HUDEP-2 (cell line): Measurements from ENCODE around the gene APOO.

Experiments
- DNase-seq, 76 experiments: peaks; one replicate each; lab custom pipeline; 2025; ENCODE audit not compliant: unreplicated experiment in 76 of 76; lab: John Stamatoyannopoulos, UW

The APOO gene

DNA sequence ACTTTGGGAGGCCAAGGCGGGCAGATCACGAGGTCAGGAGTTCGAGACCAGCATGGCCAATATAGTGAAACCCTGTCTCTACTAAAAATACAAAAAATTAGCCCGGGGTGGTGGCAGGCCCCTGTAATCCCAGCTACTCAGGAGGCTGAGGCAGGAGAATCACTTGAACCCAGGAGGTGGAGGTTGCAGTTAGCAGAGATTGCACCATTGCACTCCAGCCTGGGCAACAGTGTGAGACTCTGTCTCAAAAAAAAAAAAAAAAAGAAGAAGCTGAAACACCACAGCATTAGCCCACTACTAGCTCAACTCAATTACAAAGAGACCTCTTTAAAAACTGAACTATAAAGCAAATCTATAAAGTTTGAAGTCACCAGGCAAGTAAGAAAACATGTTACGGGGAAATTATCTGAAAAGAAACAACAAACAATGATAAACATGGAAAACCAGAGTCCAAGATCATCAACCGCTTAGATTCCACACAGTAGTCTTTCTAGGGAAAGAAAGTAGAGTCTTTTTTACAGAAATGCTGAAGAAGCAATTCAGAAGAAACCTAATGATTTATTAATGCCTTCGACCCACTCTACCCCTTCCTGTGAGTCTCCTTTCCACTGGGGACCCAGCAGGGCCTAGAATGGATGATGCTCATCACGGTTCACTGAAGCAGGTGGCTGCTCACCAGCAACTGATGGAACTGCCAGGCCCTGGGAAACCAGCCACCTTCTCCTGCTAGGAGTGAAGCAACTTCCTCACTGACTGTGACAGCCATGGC is 118.2 kb downstream of the APOO start:
- no peak for DNase-seq

GRCh38 chrX:23788946-23789345 is 118.8 kb downstream of the APOO start:
- no peak for DNase-seq

- DNase-seq, result no peak
These were observed 119.2 kb downstream of the APOO start for GRCh38 chrX:23788521-23788920.

DNA sequence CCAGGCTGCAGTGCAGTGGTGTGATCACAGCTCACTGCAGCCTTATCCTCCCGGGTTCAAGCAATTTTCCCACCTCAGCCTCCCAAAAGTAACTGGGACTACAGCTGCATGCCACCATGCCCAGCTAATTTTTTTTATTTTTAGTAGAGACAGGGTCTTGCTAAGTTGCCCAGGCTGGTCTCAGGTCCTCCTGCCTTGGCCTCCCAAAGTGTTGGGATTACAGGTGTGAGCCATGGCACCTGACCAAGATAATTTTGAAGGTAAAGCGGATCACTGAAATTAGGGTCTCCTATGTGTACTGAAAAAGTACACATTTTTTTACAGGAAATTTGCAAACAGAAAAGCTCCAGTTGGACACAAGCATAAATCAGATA is 120.0 kb downstream of the APOO start:
- DNase-seq, result no peak

DNA sequence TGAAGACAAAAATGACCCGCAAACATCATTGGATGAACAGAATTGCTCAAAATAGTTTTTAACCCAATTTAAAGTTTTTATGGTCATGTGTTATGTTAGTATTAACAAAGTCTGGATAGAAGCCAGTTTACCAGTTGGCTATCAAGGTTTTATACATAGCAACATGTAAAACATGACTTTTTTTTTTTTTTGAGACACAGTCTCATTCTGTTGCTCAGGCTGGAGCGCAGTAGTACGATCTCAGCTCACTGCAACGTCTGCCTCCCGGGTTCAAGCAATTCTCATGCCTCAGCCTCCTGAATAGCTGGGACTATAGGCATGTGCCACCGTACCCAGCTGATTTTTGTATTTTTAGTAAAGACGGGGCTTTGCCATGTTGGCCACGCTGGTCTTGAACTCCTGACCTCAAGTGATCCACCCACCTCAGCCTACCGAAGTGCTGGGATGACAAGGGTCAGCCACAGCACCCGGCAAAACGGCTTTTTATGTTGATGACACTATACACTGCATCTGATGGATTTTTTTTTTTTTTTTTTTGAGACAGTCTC is 121.4 kb downstream of the APOO start:
- no peak for DNase-seq

DNA sequence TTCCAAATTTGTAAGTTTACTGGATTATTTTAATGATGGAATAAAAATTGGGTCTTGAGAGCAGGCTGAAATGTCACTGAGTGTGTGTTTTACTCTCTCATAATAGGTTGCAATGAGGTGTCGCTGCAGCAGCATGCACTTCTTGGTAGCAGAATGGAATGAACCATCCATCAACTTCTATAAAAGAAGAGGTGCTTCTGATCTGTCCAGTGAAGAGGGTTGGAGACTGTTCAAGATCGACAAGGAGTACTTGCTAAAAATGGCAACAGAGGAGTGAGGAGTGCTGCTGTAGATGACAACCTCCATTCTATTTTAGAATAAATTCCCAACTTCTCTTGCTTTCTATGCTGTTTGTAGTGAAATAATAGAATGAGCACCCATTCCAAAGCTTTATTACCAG is 122.2 kb downstream of the APOO start:
- no peak for DNase-seq

DNA sequence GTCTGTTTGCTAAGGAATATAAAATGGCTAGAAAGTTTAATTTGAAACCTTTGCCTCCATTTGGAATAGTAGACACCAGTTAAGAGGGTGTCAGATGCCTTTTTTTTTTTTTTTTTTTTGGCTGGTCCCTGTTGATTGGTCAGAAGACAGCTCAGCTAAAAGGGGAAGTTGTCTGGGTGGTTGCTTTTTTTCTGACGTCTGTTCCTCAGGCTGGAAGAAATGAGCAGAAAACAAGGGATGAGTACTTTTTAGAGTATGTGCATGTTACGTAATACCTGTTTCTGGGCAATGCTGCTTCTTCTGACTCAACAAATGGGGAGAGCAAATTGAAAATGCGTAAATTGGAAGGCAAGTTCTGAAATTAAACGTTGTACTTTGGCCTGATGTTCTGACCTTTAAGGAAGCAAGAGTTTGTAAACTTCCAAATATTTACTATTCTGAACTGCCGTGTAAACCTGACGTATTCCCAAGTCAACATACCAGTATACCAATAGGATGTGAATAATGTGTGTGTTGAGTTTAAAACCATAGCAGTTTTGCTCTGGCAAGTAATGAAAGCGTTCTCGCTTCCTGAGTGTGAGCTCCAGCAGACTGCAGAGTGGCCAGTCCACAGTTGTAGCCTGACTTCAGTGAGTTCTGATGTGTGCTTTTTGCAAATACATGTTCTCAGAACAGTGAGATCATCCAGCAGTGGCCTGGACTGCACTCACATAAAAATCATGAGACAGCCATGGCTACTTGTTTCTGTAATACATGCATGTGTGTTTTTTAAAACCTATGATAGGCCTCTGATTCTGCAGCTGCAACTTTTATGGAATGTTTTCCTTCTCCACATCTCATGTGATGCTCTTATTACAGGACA is 123.0 kb downstream of the APOO start:
- DNase-seq, result peak in 18 of 76 experiments; percentile 0 to 53 (median 8)

GRCh38 chrX:23783589-23784469 is 123.9 kb downstream of the APOO start:
- peak in 3 of 76 experiments; percentile 0 to 35 (median 0) for DNase-seq
